ENCODE data around the gene MVD.

DNA sequence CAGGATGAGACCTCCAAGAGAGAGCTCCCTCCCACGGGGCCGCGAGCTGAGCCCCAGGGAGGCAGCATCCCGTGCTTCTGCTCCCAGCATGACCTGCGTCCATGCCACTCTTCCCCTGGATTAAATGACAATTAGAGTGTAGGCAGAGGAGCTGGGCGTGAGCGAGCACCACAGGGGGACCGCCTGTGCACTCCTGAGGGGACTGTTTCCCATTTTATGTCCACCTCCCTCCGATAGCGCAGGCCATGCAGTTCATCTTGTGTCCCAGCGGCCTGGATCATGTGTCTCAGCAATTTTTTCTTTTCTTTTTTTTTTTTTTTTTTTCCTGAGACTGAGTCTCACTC is 30.3 kb downstream of the MVD start:
- TF ChIP-seq SIN3A (IDR thresholded peaks at IDR 0.05; ENCODE audit: low read depth, low read length) = no peak
- TF ChIP-seq EP300 (IDR thresholded peaks at IDR 0.05; ENCODE audit: borderline replicate concordance in 1 of 2, control insufficient read depth in 1 of 2, low read depth in 2 of 2, low read length in 2 of 2) = no peak
- no peak for TF ChIP-seq ZSCAN29 (IDR thresholded peaks at IDR 0.05)
- TF ChIP-seq, protein P1, sequence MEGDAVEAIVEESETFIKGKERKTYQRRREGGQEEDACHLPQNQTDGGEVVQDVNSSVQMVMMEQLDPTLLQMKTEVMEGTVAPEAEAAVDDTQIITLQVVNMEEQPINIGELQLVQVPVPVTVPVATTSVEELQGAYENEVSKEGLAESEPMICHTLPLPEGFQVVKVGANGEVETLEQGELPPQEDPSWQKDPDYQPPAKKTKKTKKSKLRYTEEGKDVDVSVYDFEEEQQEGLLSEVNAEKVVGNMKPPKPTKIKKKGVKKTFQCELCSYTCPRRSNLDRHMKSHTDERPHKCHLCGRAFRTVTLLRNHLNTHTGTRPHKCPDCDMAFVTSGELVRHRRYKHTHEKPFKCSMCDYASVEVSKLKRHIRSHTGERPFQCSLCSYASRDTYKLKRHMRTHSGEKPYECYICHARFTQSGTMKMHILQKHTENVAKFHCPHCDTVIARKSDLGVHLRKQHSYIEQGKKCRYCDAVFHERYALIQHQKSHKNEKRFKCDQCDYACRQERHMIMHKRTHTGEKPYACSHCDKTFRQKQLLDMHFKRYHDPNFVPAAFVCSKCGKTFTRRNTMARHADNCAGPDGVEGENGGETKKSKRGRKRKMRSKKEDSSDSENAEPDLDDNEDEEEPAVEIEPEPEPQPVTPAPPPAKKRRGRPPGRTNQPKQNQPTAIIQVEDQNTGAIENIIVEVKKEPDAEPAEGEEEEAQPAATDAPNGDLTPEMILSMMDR (IDR thresholded peaks at IDR 0.05 in 2 of 3, conservative IDR thresholded peaks at IDR 0.05 in 1 of 3; ENCODE audit: control insufficient read depth in 2 of 3, extremely low read depth in 1 of 3, insufficient read depth in 1 of 3, low read depth in 3 of 3, low read length in 3 of 3) = no peak
- TF ChIP-seq CHD4 (IDR thresholded peaks at IDR 0.05) = no peak
- no peak for TF ChIP-seq MTA3 (IDR thresholded peaks at IDR 0.05; ENCODE audit: borderline replicate concordance, low read length)
- TF ChIP-seq POLR2AphosphoS5 (IDR thresholded peaks at IDR 0.05; ENCODE audit: low read length) = no peak

Measured in GM12878 (cell line).